Neuronal stem cell (in vitro differentiated cells): ENCODE results near the gene PPP3CA.

Source experiments
- DNase-seq: peaks from one replicate; pipeline ENCODE4 v3.0.0-alpha.2; 2013; ENCODE audit warnings: low spot score
- H2AFZ ChIP-seq: one replicate; pipeline ENCODE4 v1.6.1; 2013; ENCODE audit warnings: mild to moderate bottlenecking, low read length, inconsistent platforms
- H2AK5ac ChIP-seq: 2 replicates; pipeline ENCODE4 v1.6.1; 2013; ENCODE audit warnings: low read depth, mild to moderate bottlenecking, inconsistent platforms, low read length, moderate library complexity, mixed read lengths
- H2BK120ac ChIP-seq: 2 replicates; pipeline ENCODE4 v1.6.1; 2013; ENCODE audit warnings: low read depth, mild to moderate bottlenecking, inconsistent platforms, low read length, moderate library complexity, mixed read lengths
- H2BK12ac ChIP-seq: one replicate; pipeline ENCODE4 v1.6.1; 2013; ENCODE audit warnings: low read length, inconsistent platforms
- H2BK15ac ChIP-seq: 2 replicates; pipeline ENCODE4 v1.6.1; 2013; ENCODE audit warnings: mild to moderate bottlenecking, low read length, inconsistent platforms, mixed read lengths
- H2BK5ac ChIP-seq: one replicate; pipeline ENCODE4 v1.6.1; 2013; ENCODE audit warnings: inconsistent platforms, mild to moderate bottlenecking, low read length, moderate library complexity
- H3K14ac ChIP-seq: one replicate; pipeline ENCODE4 v1.6.1; 2013; ENCODE audit warnings: low read length, inconsistent platforms
- H3K18ac ChIP-seq: 2 replicates; pipeline ENCODE4 v1.6.1; 2013; ENCODE audit warnings: low read length, inconsistent platforms
- H3K23ac ChIP-seq: 2 replicates; pipeline ENCODE4 v1.6.1; 2013; ENCODE audit warnings: low read depth, mild to moderate bottlenecking, mixed read lengths, low read length, inconsistent platforms; ENCODE audit not compliant: poor library complexity
- H3K27ac ChIP-seq: replicated peaks from 3 replicates; pipeline ENCODE4 v1.5.1; 2013; ENCODE audit warnings: low read length, inconsistent platforms
- H3K27me3 ChIP-seq, 3 experiments: 2 replicates each; pipeline ENCODE4 v1.6.1; 2013; ENCODE audit warnings: low read length in 3 of 3, mild to moderate bottlenecking in 2 of 3, inconsistent platforms in 1 of 3, low read depth in 1 of 3, mixed read lengths in 1 of 3, moderate library complexity in 1 of 3; ENCODE audit not compliant: control insufficient read depth in 3 of 3, insufficient read depth in 3 of 3
- H3K36me3 ChIP-seq, 2 donors: replicated peaks in 1 of 2; 2 replicates each; pipeline ENCODE4 v1.6.1; 2013; ENCODE audit warnings: low read length in 2 of 2; ENCODE audit not compliant: control insufficient read depth in 2 of 2, insufficient read depth in 2 of 2
- H3K4ac ChIP-seq: 2 replicates; pipeline ENCODE4 v1.6.1; 2013; ENCODE audit warnings: inconsistent platforms, mild to moderate bottlenecking, low read length, moderate library complexity
- H3K4me1 ChIP-seq, 2 donors: 1 replicate in 1 of 2; 2 replicates in 1 of 2; pipeline ENCODE4 v1.6.1; 2013; ENCODE audit warnings: low read length in 2 of 2, low read depth in 1 of 2; ENCODE audit not compliant: control insufficient read depth in 2 of 2, insufficient read depth in 1 of 2
- H3K4me2 ChIP-seq: one replicate; pipeline ENCODE4 v1.6.1; 2013; ENCODE audit warnings: mild to moderate bottlenecking, low read length, inconsistent platforms; ENCODE audit not compliant: insufficient read depth, poor library complexity, severe bottlenecking
- H3K4me3 ChIP-seq, 2 donors: 2 replicates each; pipeline ENCODE4 v1.5.1; 2013; ENCODE audit warnings: low read length in 2 of 2, mild to moderate bottlenecking in 2 of 2, inconsistent platforms in 1 of 2, moderate library complexity in 1 of 2
- H3K79me1 ChIP-seq: one replicate; pipeline ENCODE4 v1.6.1; 2013; ENCODE audit warnings: low read depth, mild to moderate bottlenecking, inconsistent platforms, low read length, moderate library complexity
- H3K9ac ChIP-seq: one replicate; pipeline ENCODE4 v1.6.1; 2013; ENCODE audit warnings: mild to moderate bottlenecking, low read depth, low read length, inconsistent platforms; ENCODE audit not compliant: poor library complexity
- H3K9me3 ChIP-seq, 2 donors: replicated peaks in 1 of 2; 2 replicates each; pipeline versions ENCODE3 to v1.6.1; 2013; ENCODE audit warnings: low read length in 2 of 2, mild to moderate bottlenecking in 2 of 2, inconsistent platforms in 1 of 2, low read depth in 1 of 2, mixed read lengths in 1 of 2, moderate library complexity in 1 of 2; ENCODE audit not compliant: control insufficient read depth in 2 of 2, insufficient read depth in 1 of 2
- H4K8ac ChIP-seq: one replicate; pipeline ENCODE4 v1.6.1; 2013; ENCODE audit warnings: low read depth, mild to moderate bottlenecking, inconsistent platforms, low read length, moderate library complexity
- H4K91ac ChIP-seq: one replicate; pipeline ENCODE4 v1.6.1; 2013; ENCODE audit warnings: low read length, low read depth, mild to moderate bottlenecking, inconsistent platforms; ENCODE audit not compliant: poor library complexity
- WGBS, 2 donors: extraction: QIAGEN DNeasy Blood & Tissue Kit; methylation state at CpG; one replicate each; pipeline ENCODE4 v1.1.7; 2013; ENCODE audit warnings: missing lambda C conversion rate in 2 of 2, mixed read lengths in 1 of 2; ENCODE audit not compliant: insufficient read length in 2 of 2, insufficient replicate concordance in 1 of 2; ENCODE audit errors: extremely low coverage in 2 of 2; 5-methylcytosine and 5-hydroxymethylcytosine counted together

PPP3CA gene

DNA sequence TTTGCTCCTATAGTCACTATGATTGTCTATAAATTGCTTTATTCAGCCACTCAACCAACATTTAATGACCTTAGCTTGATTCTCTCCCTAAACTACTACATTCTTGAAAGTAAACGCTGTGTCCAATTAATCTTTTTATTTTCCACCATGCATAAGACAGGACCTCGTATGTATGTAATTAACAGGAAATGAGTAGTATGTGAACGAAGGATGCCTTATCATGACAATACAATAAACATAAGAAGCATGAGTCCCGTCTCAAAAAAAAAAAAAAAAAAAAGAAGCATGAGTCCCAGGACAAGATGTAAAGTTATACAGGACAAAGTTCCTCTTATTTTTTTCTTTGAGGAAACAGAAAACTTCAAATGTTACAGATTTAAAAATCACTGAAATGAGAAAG is 92.5 kb downstream of the PPP3CA start:
- H3K18ac ChIP-seq = no peak overlapping the region
- peaks cover 0 to 1% of the 10 kb centered on the region in 2 donors for H3K4me1 ChIP-seq
- H2AFZ ChIP-seq = no peak overlapping the region
- no peak overlapping the region for H2BK120ac ChIP-seq
- no peak overlapping the region for H2BK12ac ChIP-seq
- no peaks in the 10 kb centered on the region for H3K9me3 ChIP-seq
- no peak overlapping the region for H3K9ac ChIP-seq
- H3K36me3 ChIP-seq = no peaks in the 10 kb centered on the region
- no peak overlapping the region for H3K4me3 ChIP-seq
- H3K27me3 ChIP-seq = no peaks in the 10 kb centered on the region
- H2BK15ac ChIP-seq = no peak overlapping the region
- no peak overlapping the region for H3K4ac ChIP-seq
- DNase-seq = no peak
- H3K14ac ChIP-seq = no peak overlapping the region
- H3K23ac ChIP-seq = no peak overlapping the region
- H3K4me2 ChIP-seq = no peak overlapping the region
- H3K79me1 ChIP-seq = no peaks in the 10 kb centered on the region
- no peak overlapping the region for H4K91ac ChIP-seq
- no CpG with 5 or more reads among the region's 4 CpGs for WGBS, 2 donors
- no peak overlapping the region for H2BK5ac ChIP-seq
- no peak overlapping the region for H3K27ac ChIP-seq
- H4K8ac ChIP-seq = no peak overlapping the region
- no peak overlapping the region for H2AK5ac ChIP-seq

DNA sequence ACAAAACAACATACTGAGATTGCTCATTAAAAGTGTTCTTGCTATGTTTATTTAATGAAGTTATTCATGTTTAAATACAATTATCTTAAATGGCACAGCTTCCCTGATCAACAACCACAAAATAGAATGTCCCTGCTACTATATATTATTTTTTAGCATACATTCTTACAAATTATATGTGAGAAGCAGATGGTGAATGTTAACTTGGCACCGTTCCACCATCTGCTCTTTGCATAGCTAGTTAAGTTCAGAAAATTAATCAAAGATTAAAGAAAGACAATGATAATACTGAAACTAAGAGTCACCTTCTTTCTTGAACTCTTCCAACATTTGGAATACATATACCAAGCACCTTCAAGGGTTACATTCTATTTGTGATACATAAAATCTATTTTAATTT is 94.2 kb downstream of the PPP3CA start:
- Histone ChIP-seq H4K8ac (no peak overlapping the region), H2AFZ (no peak overlapping the region), H3K4me3 (no peak overlapping the region), H3K27me3 (no peaks in the 10 kb centered on the region), H3K9ac (no peak overlapping the region), H3K27ac (no peak overlapping the region), H2BK12ac (no peak overlapping the region), H3K14ac (no peak overlapping the region), H3K9me3 (no peaks in the 10 kb centered on the region), H3K18ac (no peak overlapping the region), H2BK5ac (no peak overlapping the region), H3K4me1 (peaks cover 0 to 1% of the 10 kb centered on the region in 2 donors), H2BK120ac (no peak overlapping the region), H2BK15ac (no peak overlapping the region), H3K23ac (no peak overlapping the region), H2AK5ac (no peak overlapping the region), H3K4ac (no peak overlapping the region), H3K36me3 (no peaks in the 10 kb centered on the region), H3K4me2 (no peak overlapping the region), H3K79me1 (no peaks in the 10 kb centered on the region), H4K91ac (no peak overlapping the region)
- DNase-seq = no peak
- no CpG with 5 or more reads among the region's 1 CpG for WGBS, 2 donors

- no peaks in the 10 kb centered on the region for H3K27me3 ChIP-seq
- H2BK5ac ChIP-seq = no peak overlapping the region
- no peak overlapping the region for H2AK5ac ChIP-seq
- no peak overlapping the region for H2BK120ac ChIP-seq
- peaks cover 0 to 1% of the 10 kb centered on the region in 2 donors for H3K4me1 ChIP-seq
- H2BK12ac ChIP-seq = no peak overlapping the region
- H3K36me3 ChIP-seq = no peaks in the 10 kb centered on the region
- no peak overlapping the region for H3K14ac ChIP-seq
- H3K9ac ChIP-seq = no peak overlapping the region
- no peak overlapping the region for H3K27ac ChIP-seq
- H4K8ac ChIP-seq = no peak overlapping the region
- no peak overlapping the region for H3K18ac ChIP-seq
- H2BK15ac ChIP-seq = no peak overlapping the region
- H3K23ac ChIP-seq = no peak overlapping the region
- H2AFZ ChIP-seq = no peak overlapping the region
- H3K4ac ChIP-seq = no peak overlapping the region
- no peak overlapping the region for H3K4me2 ChIP-seq
- no peaks in the 10 kb centered on the region for H3K9me3 ChIP-seq
- H3K79me1 ChIP-seq = no peaks in the 10 kb centered on the region
- no peak for DNase-seq
- no peak overlapping the region for H3K4me3 ChIP-seq
- H4K91ac ChIP-seq = no peak overlapping the region
- WGBS, 2 donors = no CpG with 5 or more reads among the region's 2 CpGs
These were observed 94.6 kb downstream of the PPP3CA start for GRCh38 chr4:101252721-101253120.

GRCh38 chr4:101251261-101251660 is 96.1 kb downstream of the PPP3CA start:
- Histone ChIP-seq H3K4ac (no peak overlapping the region), H4K91ac (no peak overlapping the region), H2AFZ (no peak overlapping the region), H3K4me3 (no peak overlapping the region), H3K4me1 (peaks cover 0 to 1% of the 10 kb centered on the region in 2 donors), H3K27ac (no peak overlapping the region), H2BK5ac (no peak overlapping the region), H3K79me1 (no peaks in the 10 kb centered on the region), H3K27me3 (no peaks in the 10 kb centered on the region), H4K8ac (no peak overlapping the region), H2BK15ac (no peak overlapping the region), H2AK5ac (no peak overlapping the region), H2BK120ac (no peak overlapping the region), H3K23ac (no peak overlapping the region), H3K36me3 (no peaks in the 10 kb centered on the region), H2BK12ac (no peak overlapping the region), H3K4me2 (no peak overlapping the region), H3K9ac (no peak overlapping the region), H3K9me3 (no peaks in the 10 kb centered on the region), H3K14ac (no peak overlapping the region), H3K18ac (no peak overlapping the region)
- DNase-seq = no peak
- WGBS, 2 donors = no CpG with 5 or more reads among the region's 3 CpGs
